GM23248 (cell line): Measurements from ENCODE around the gene AKAP11.

Source experiments
- EZH2 ChIP-seq: fragments of 200-600 bp; sonication (generic); IDR thresholded peaks from 2 replicates; pipeline ENCODE4 v1.6.1; 2018; ENCODE audit warnings: antibody characterized with exemption, mild to moderate bottlenecking; ENCODE audit not compliant: insufficient read depth, poor library complexity, severe bottlenecking
- EZH2phosphoT487 ChIP-seq: fragments of 200-600 bp; sonication (generic); IDR thresholded peaks from 2 replicates; pipeline ENCODE4 v1.6.1; 2018; ENCODE audit warnings: antibody characterized with exemption, moderate library complexity, mild to moderate bottlenecking, low read depth; ENCODE audit not compliant: insufficient read depth

DNA sequence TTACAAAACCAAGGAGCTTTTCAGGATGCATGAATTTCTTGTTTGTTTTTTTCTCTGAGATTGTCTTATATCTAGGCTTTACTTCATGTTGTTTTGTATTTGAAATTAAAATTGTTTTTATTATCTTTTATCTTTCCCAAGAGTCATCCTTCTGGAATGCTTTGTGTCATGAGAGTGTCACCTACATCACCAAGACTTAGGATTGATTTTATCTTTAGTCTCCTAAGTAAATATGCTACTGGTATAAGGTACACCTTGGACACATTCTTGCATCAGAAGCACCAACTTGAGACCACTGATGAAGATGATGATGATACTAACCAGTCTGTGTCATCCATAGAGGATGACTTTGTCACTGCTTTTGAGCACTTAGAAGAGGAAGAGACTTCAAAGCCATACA lies 26.4 kb downstream of the AKAP11 start:
- TF ChIP-seq EZH2 (no peak), EZH2phosphoT487 (no peak)
